Right atrium auricular region (tissue), 2 donors: ENCODE measurements around the gene SORCS3. TPM values are rescaled to one million over a fixed set of nuclear protein-coding genes. Genes with fewer than 3 reads are reported as not detected.

ENCODE experiments used
- DNase-seq: peaks from one replicate; pipeline ENCODE4 v3.0.0-alpha.2; 2019; ENCODE audit warnings: low spot score
- H3K27ac ChIP-seq, 2 donors: fragments of 200-600 bp; sonication (generic); 1 replicate in 1 of 2; 2 replicates in 1 of 2; pipeline ENCODE4 v1.5.1; 2016 to 2019
- H3K27me3 ChIP-seq, 2 donors: fragments of 200-600 bp; sonication (generic); one replicate each; pipeline versions ENCODE4 v1.5.1 to v1.6.0; 2017 to 2019
- H3K36me3 ChIP-seq: fragments of 200-600 bp; sonication (generic); one replicate; pipeline ENCODE4 v1.5.1; 2016
- H3K4me1 ChIP-seq, 2 donors: fragments of 200-600 bp; sonication (generic); one replicate each; pipeline versions ENCODE4 v1.5.1 to v1.6.0; 2017 to 2019
- H3K4me3 ChIP-seq, 2 donors: fragments of 200-600 bp; sonication (generic); 1 replicate in 1 of 2; 2 replicates in 1 of 2; pipeline ENCODE4 v1.5.1; 2017 to 2019; ENCODE audit warnings: mild to moderate bottlenecking in 1 of 2, moderate library complexity in 1 of 2
- H3K9me3 ChIP-seq, 2 donors: fragments of 200-600 bp; sonication (generic); one replicate each; pipeline ENCODE4 v1.5.1; 2019
- CTCF ChIP-seq, 2 donors: fragments of 200-600 bp; sonication (generic); IDR thresholded peaks; one replicate each; pipeline ENCODE4 v1.5.1; 2019; ENCODE audit warnings: antibody characterized with exemption in 2 of 2
- total RNA-seq, 2 donors: library from RNA; depleted of rRNA; stranded (reverse); fragments of >200 nt; gene quantifications; one replicate each; pipeline ENCODE4 v1.1.0, GENCODE V29; 2016

Gene SORCS3
- total RNA-seq, 2 donors from 2014 or later: 0.07 TPM; not detected in 1

DNA sequence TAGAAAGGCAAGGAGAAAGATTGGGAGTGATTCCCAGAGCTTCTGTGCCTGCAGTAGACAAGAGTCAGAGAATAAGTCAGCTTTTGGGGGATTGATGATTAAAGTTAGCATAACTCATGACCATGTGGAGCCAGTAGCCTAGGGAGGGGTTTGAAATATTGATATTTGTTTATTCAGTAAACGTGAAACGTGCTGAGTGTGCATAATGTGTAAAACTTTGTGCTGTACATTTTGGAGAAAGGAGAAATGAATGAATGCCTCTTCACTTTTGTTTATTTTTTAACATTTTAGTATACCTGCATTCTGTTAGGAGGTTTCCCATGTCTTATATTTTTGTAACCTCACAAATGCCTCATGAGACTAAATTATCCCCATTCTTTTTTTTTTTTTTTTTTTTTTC is 272.3 kb downstream of the SORCS3 start:
- Histone ChIP-seq H3K27ac (no peak overlapping the region), H3K36me3 (no peaks in the 10 kb centered on the region)

DNA sequence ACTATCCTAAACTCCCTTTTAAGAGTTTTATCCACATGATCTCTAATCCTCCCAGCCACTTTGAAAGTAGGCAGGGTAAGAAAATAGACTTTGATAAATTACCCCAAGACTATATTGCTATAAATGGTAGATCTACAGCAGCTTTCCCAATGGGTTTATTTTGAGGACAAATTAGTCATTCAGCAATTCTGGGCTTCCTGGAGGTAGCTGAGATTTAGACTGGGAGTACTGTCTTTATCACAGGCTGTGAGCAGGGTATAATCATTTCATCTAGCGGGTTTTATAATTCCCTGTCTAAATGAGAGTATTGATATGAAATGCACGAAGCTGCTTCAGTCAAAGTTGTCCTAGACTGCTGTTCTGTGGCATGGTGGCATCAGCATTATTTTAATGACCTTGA is 279.4 kb downstream of the SORCS3 start:
- H3K9me3 ChIP-seq: no peaks in the 10 kb centered on the region
- no peaks in the 10 kb centered on the region for H3K36me3 ChIP-seq
- no peak overlapping the region for H3K4me3 ChIP-seq
- H3K4me1 ChIP-seq: no peaks in the 10 kb centered on the region
- H3K27me3 ChIP-seq: no peaks in the 10 kb centered on the region
- H3K27ac ChIP-seq: no peak overlapping the region
- no peak for DNase-seq
- no peak for TF ChIP-seq CTCF (IDR thresholded peaks at IDR 0.05)

More for the DNA sequence above, 272.3 kb downstream of the SORCS3 start:
- Histone ChIP-seq H3K9me3 (no peaks in the 10 kb centered on the region), H3K4me3 (no peak overlapping the region), H3K4me1 (no peaks in the 10 kb centered on the region), H3K27me3 (peaks cover 0 to 4% of the 10 kb centered on the region in 2 donors)
- TF ChIP-seq CTCF (IDR thresholded peaks at IDR 0.05): no peak
- DNase-seq: no peak

- no peaks in the 10 kb centered on the region for H3K9me3 ChIP-seq
- TF ChIP-seq CTCF (IDR thresholded peaks at IDR 0.05): no peak
- no peak for DNase-seq
These were observed 280.7 kb downstream of the SORCS3 start for GRCh38 chr10:104921763-104922162.

GRCh38 chr10:104922810-104923209 is 281.7 kb downstream of the SORCS3 start:
- Histone ChIP-seq H3K36me3 (no peaks in the 10 kb centered on the region), H3K9me3 (no peaks in the 10 kb centered on the region), H3K4me1 (no peaks in the 10 kb centered on the region), H3K4me3 (no peak overlapping the region), H3K27ac (no peak overlapping the region), H3K27me3 (no peaks in the 10 kb centered on the region)
- TF ChIP-seq CTCF (IDR thresholded peaks at IDR 0.05): no peak
- DNase-seq: no peak

More at GRCh38 chr10:104921763-104922162, 280.7 kb downstream of the SORCS3 start:
- Histone ChIP-seq H3K27me3 (no peaks in the 10 kb centered on the region), H3K4me3 (no peak overlapping the region), H3K4me1 (no peaks in the 10 kb centered on the region), H3K36me3 (no peaks in the 10 kb centered on the region), H3K27ac (no peak overlapping the region)

- Histone ChIP-seq H3K4me1 (no peaks in the 10 kb centered on the region), H3K36me3 (no peaks in the 10 kb centered on the region), H3K27ac (no peak overlapping the region), H3K9me3 (no peaks in the 10 kb centered on the region), H3K4me3 (no peak overlapping the region), H3K27me3 (no peaks in the 10 kb centered on the region)
- DNase-seq: no peak
- TF ChIP-seq CTCF (IDR thresholded peaks at IDR 0.05): no peak
These were observed 282.4 kb downstream of the SORCS3 start for GRCh38 chr10:104923501-104923900.

DNA sequence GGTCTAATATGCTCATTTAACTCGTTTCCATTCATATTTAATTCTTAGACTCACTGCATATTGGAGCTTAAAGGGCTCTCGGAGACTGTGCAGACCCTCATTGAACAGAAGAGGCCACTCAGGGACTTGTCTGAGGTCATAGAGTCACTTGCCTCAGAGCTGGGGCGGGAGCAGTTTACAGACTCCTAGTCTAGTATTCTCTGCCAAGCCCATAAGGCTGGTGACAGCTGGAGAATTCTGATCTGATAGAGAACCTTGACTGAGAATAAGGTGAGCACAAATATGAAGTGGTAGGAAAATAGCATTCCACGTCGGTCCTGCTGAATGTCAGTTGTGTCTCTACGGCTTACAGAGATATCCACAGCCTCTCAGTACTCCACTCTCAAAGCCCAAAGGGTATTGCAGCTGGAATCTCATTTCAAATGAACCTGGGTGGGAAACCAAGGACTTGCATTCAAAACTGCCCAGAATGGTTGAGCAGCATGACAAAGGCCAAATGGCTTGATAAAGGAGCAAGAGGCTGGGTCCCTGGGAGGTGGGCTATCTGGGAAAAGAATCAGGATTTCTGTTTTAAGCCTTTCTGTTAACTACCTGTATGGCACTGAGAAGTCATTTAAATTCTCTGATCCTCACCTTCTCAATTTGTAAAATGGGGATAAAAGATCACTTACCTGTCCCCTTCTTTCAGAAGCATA is 283.2 kb downstream of the SORCS3 start:
- Histone ChIP-seq H3K36me3 (no peaks in the 10 kb centered on the region), H3K4me3 (no peak overlapping the region), H3K27me3 (no peaks in the 10 kb centered on the region), H3K4me1 (no peaks in the 10 kb centered on the region), H3K9me3 (no peaks in the 10 kb centered on the region), H3K27ac (no peak overlapping the region)
- DNase-seq: no peak
- no peak for TF ChIP-seq CTCF (IDR thresholded peaks at IDR 0.05)
